GM12878 (cell line): ENCODE measurements around the gene MLN. TPM values are rescaled to one million over a fixed set of nuclear protein-coding genes. Genes with fewer than 3 reads are reported as not detected.

Experiments used
- ATAC-seq: fragments of 200-7000 bp; cut with Tn5 transposase; 3 replicates; pipeline ENCODE4 v1.9.1; 2020; ENCODE audit warnings: mild to moderate bottlenecking, moderate library complexity
- Bru-seq: library from RNA; stranded (reverse); fragments of 400-500 nt; gene quantifications from one replicate; lab custom pipeline; 2021; lab: Mats Ljungman, UMichigan
- BruChase-seq, 2 experiments: library from RNA; stranded (reverse); fragments of 400-500 nt; gene quantifications; one replicate each; lab custom pipeline; 2021; lab: Mats Ljungman, UMichigan
- BruUV-seq: library from RNA; stranded (reverse); fragments of 400-500 nt; replicated peaks from 2 replicates; lab custom pipeline; 2021; lab: Mats Ljungman, UMichigan
- CTCF ChIA-PET: fragments of 300-600 bp; sonication (Branson Sonifier 250); formaldehyde crosslinking; extraction: SDS; loops from one replicate; lab custom pipeline; 2021; ENCODE audit warnings: inconsistent platforms; lab: Yijun Ruan, JAX
- POLR2A ChIA-PET: fragments of 350-600 bp; formaldehyde crosslinking; extraction: SDS; loops from one replicate; lab custom pipeline; 2021; ENCODE audit warnings: inconsistent platforms; lab: Charles Lee
- RAD21 ChIA-PET: fragments of 300-600 bp; sonication (Branson Sonifier 250); formaldehyde crosslinking; loops from one replicate; lab custom pipeline; 2023; ENCODE audit warnings: antibody characterized with exemption; ENCODE audit not compliant: unreplicated experiment; lab: Charles Lee
- SMC1A ChIA-PET: fragments of 300-600 bp; sonication (Branson Sonifier 250); formaldehyde crosslinking; loops from one replicate; lab custom pipeline; 2023; ENCODE audit not compliant: unreplicated experiment, uncharacterized antibody; lab: Charles Lee
- DNase-seq: peaks from one replicate; pipeline ENCODE4 v3.0.0-alpha.2; 2011; ENCODE audit warnings: low read depth, low spot score
- FAIRE-seq: peaks from 3 replicates; lab custom pipeline; 2011; peaks lifted over from hg19 to GRCh38; lab: Jason Lieb, UNC
- H2AFZ ChIP-seq: 2 replicates; pipeline ENCODE4 v1.6.0; 2011; ENCODE audit warnings: low read depth, low read length, control low read depth; ENCODE audit not compliant: control insufficient read depth
- H3K27ac ChIP-seq: 2 replicates; pipeline ENCODE4 v1.5.1; 2011; ENCODE audit warnings: control low read depth; ENCODE audit not compliant: control insufficient read depth, insufficient read depth
- H3K27me3 ChIP-seq, 2 experiments: replicated peaks in 1 of 2; 2 replicates each; pipeline versions ENCODE4 v1.6.0 to v1.6.1; 2011; ENCODE audit warnings: low read length in 1 of 2; ENCODE audit not compliant: control insufficient read depth in 2 of 2, insufficient read depth in 2 of 2
- H3K36me3 ChIP-seq, 2 experiments: 2 replicates each; pipeline ENCODE4 v1.5.1; 2011; ENCODE audit warnings: low read length in 1 of 2; ENCODE audit not compliant: control insufficient read depth in 2 of 2, insufficient read depth in 2 of 2
- H3K4me1 ChIP-seq: 2 replicates; pipeline ENCODE4 v1.6.1; 2011; ENCODE audit warnings: mild to moderate bottlenecking, low read length, moderate library complexity, mixed read lengths; ENCODE audit not compliant: control insufficient read depth, insufficient read depth
- H3K4me2 ChIP-seq: 2 replicates; pipeline ENCODE4 v1.6.0; 2011; ENCODE audit warnings: control low read depth; ENCODE audit not compliant: control insufficient read depth, insufficient read depth
- H3K4me3 ChIP-seq: fragments of 200-600 bp; sonication (generic); 2 replicates; pipeline ENCODE4 v1.5.1; 2016
- H3K79me2 ChIP-seq: 2 replicates; pipeline ENCODE4 v1.6.0; 2011; ENCODE audit warnings: low read length; ENCODE audit not compliant: control insufficient read depth, insufficient read depth
- H3K9ac ChIP-seq: 2 replicates; pipeline ENCODE4 v1.8.0; 2011; ENCODE audit warnings: low read length, control low read depth, mixed read lengths; ENCODE audit not compliant: control insufficient read depth, insufficient read depth
- H3K9me3 ChIP-seq: replicated peaks from 3 replicates; pipeline ENCODE4 v1.5.1; 2011; ENCODE audit warnings: mild to moderate bottlenecking, low read length; ENCODE audit not compliant: control insufficient read depth, insufficient read depth
- H4K20me1 ChIP-seq: 2 replicates; pipeline ENCODE4 v1.6.0; 2011; ENCODE audit not compliant: control insufficient read depth, insufficient read depth
- BCL11A ChIP-seq: IDR thresholded peaks from 2 replicates; pipeline ENCODE4 v1.6.1; 2011; ENCODE audit warnings: low read depth, low read length
- CBX5 ChIP-seq: sonication (generic); IDR thresholded peaks from 2 replicates; pipeline ENCODE4 v1.6.1; 2016; ENCODE audit warnings: low read depth, moderate library complexity, mild to moderate bottlenecking, inconsistent platforms
- DPF2 ChIP-seq: fragments of 450-650 bp; IDR thresholded peaks from 2 replicates; pipeline ENCODE4 v1.6.1; 2017; ENCODE audit warnings: mild to moderate bottlenecking
- EGR1 ChIP-seq, 2 experiments: IDR thresholded peaks; 1 replicate in 1 of 2; 2 replicates in 1 of 2; pipeline ENCODE4 v1.6.1; 2011 to 2012; ENCODE audit warnings: low read depth in 2 of 2, low read length in 2 of 2, borderline replicate concordance in 1 of 2, mild to moderate bottlenecking in 1 of 2, moderate library complexity in 1 of 2
- FOXK2 ChIP-seq: fragments of 450-650 bp; IDR thresholded peaks from 2 replicates; pipeline ENCODE4 v1.6.1; 2017; ENCODE audit warnings: mild to moderate bottlenecking, moderate library complexity
- IRF4 ChIP-seq: IDR thresholded peaks from 2 replicates; pipeline ENCODE4 v1.6.1; 2011; ENCODE audit warnings: low read depth, low read length
- MEF2A ChIP-seq: IDR thresholded peaks from 2 replicates; pipeline ENCODE4 v1.6.1; 2011; ENCODE audit warnings: low read depth, mild to moderate bottlenecking, low read length, moderate library complexity; ENCODE audit not compliant: insufficient read depth
- RB1 ChIP-seq: fragments of 450-650 bp; formaldehyde crosslinking; IDR thresholded peaks from 2 replicates; pipeline ENCODE4 v1.6.1; 2017; ENCODE audit warnings: mild to moderate bottlenecking, borderline replicate concordance
- RCOR1 ChIP-seq: conservative IDR thresholded peaks from 2 replicates; pipeline ENCODE4 v1.6.1; 2012; ENCODE audit warnings: low read depth, low read length, improper control_type of control experiment
- SREBF1 ChIP-seq: IDR thresholded peaks from 2 replicates; pipeline ENCODE4 v1.6.1; 2012; ENCODE audit warnings: mild to moderate bottlenecking, low read length
- SRF ChIP-seq, 2 experiments: IDR thresholded peaks; 2 replicates each; pipeline ENCODE4 v1.6.1; 2011; ENCODE audit warnings: low read depth in 2 of 2, low read length in 2 of 2, mild to moderate bottlenecking in 1 of 2, moderate library complexity in 1 of 2
- STAT1 ChIP-seq: fragments of 450-650 bp; conservative IDR thresholded peaks from 2 replicates; pipeline ENCODE4 v1.6.1; 2014; ENCODE audit warnings: antibody characterized with exemption, mild to moderate bottlenecking
- TAF1 ChIP-seq: IDR thresholded peaks from 2 replicates; pipeline ENCODE4 v1.6.1; 2011; ENCODE audit warnings: mild to moderate bottlenecking, low read depth, low read length, borderline replicate concordance
- USF1 ChIP-seq: IDR thresholded peaks from 2 replicates; pipeline ENCODE4 v1.6.1; 2011; ENCODE audit warnings: borderline replicate concordance, low read depth, mild to moderate bottlenecking, moderate library complexity, mixed read lengths, low read length; ENCODE audit not compliant: insufficient read depth; ENCODE audit errors: extremely low read length
- ZBTB4 ChIP-seq: fragments of 450-650 bp; formaldehyde crosslinking; IDR thresholded peaks from 2 replicates; pipeline ENCODE4 v1.4.0; 2022; ENCODE audit warnings: mild to moderate bottlenecking, moderate library complexity
- ZNF622 ChIP-seq: fragments of 450-650 bp; IDR thresholded peaks from 2 replicates; pipeline ENCODE4 v1.6.1; 2017; ENCODE audit warnings: mild to moderate bottlenecking, inconsistent platforms
- ZSCAN29 ChIP-seq: fragments of 450-650 bp; IDR thresholded peaks from 2 replicates; pipeline ENCODE4 v1.6.1; 2017; ENCODE audit warnings: mild to moderate bottlenecking, moderate library complexity
- WGBS: methylation state at CpG from one replicate; pipeline ENCODE4 v1.1.6; 2016; ENCODE audit warnings: low lambda C conversion rate; ENCODE audit not compliant: insufficient replicate concordance, insufficient coverage; ENCODE audit errors: missing lambda C conversion rate; 5-methylcytosine and 5-hydroxymethylcytosine counted together
- in situ Hi-C: fragments of 300-500 bp; cut with MboI; formaldehyde crosslinking; loops from 9 replicates; pipeline ENCODE4 v1.14.3; 2018; ENCODE audit warnings: mixed read lengths
- intact Hi-C: fragments of 100-400 bp; cut with micrococcal nuclease; formaldehyde crosslinking; loops from one replicate; pipeline ENCODE4 v1.14.2; 2022; ENCODE audit not compliant: unreplicated experiment
- long read RNA-seq, 2 experiments: library from polyadenylated mRNA; unstranded; transcript quantifications; one replicate each; pipeline ENCODE4 v2.0.0, GENCODE V29; 2019 to 2020
- polyA minus RNA-seq, 3 experiments: library from RNA; depleted of rRNA, polyadenylated mRNA; stranded (reverse); fragments of >200 nt; gene quantifications; 2 replicates each; pipeline ENCODE4 v1.2.3, GENCODE V29; 2011
- polyA plus RNA-seq, 11 experiments: library from polyadenylated mRNA; depleted of rRNA in 4 of 11; unstranded in 6 of 11; stranded (reverse) in 5 of 11; fragments of >200 nt; fragmentation: Nextera tagmentation in 4 of 11; fragmentation: Illumina TruSeq in 1 of 11; extraction: Ambion mirVana in 4 of 11; extraction: Trizol in 1 of 11; gene quantifications; 1 replicate in 1 of 11; 2 replicates in 10 of 11; pipeline versions ENCODE4 v1.2.1 to v1.2.3, GENCODE V29; 2011 to 2016; ENCODE audit warnings: inconsistent platforms in 2 of 11, missing spikeins in 2 of 11, low read depth in 1 of 11
- total RNA-seq, 4 experiments: library from RNA; depleted of rRNA in 3 of 4; stranded (reverse); fragments of >200 nt in 3 of 4; fragmentation: Illumina TruSeq in 1 of 4; extraction: Trizol in 1 of 4; gene quantifications; 2 replicates each; pipeline versions ENCODE4 v1.2.1 to v1.2.3, GENCODE V29; 2013 to 2021
- TF ChIP-seq, protein P1 (sequence below): IDR thresholded peaks from 2 replicates; pipeline ENCODE4 v1.6.1; 2012; ENCODE audit warnings: low read depth, low read length, improper control_type of control experiment

Gene MLN
- not detected in 2 replicates for total RNA-seq (2013; cell fraction: nucleolus; rRNA removed)
- total RNA-seq (2014; rRNA removed) (not detected in 2 replicates), total RNA-seq (2014; rRNA removed; fragmentation: Illumina TruSeq; extraction: Trizol) (not detected in 2 replicates), total RNA-seq (2021) (not detected in 2 replicates), polyA plus RNA-seq (2011; rRNA removed) (not detected in 2 replicates), polyA plus RNA-seq (2014; fragmentation: Illumina TruSeq; extraction: Trizol) (not detected in 2 replicates), polyA plus RNA-seq (2014; fragmentation: Nextera tagmentation; extraction: Ambion mirVana) (not detected), polyA plus RNA-seq (2014; rRNA removed) (not detected in 2 replicates), polyA plus RNA-seq (2016; fragmentation: Nextera tagmentation; extraction: Ambion mirVana) (not detected), polyA minus RNA-seq (2011; rRNA and poly(A)+ RNA removed) (not detected in 2 replicates), Bru-seq, nascent RNA (not detected), BruChase-seq, experiment 1, labeled RNA remaining after a 6-hour chase (not detected), BruChase-seq, experiment 2, labeled RNA remaining after a 2-hour chase (not detected)
- polyA plus RNA-seq (2011; ENCODE audit: low read depth) = not detected
- not detected in 2 replicates for polyA plus RNA-seq (2011; cell fraction: cytosol; rRNA removed)
- polyA plus RNA-seq (2011; cell fraction: nucleus; rRNA removed) = not detected in 2 replicates
- not detected in 2 replicates for polyA plus RNA-seq (2012)
- not detected in 2 replicates for polyA minus RNA-seq (2011; cell fraction: cytosol; rRNA and poly(A)+ RNA removed)
- not detected in 2 replicates for polyA minus RNA-seq (2011; cell fraction: nucleus; rRNA and poly(A)+ RNA removed)
- long read RNA-seq, experiment 1 = 0 reads
- long read RNA-seq, experiment 2 = 0 reads

- SMC1A ChIA-PET = no interaction called here
- WGBS = 50% methylated on average over 14 of the region's 14 CpGs
- H4K20me1 ChIP-seq = no peaks in the 10 kb centered on the region
- TF ChIP-seq BCL11A = no peak
- TF ChIP-seq IRF4 = no peak
- no peak for TF ChIP-seq DPF2
- no peak for TF ChIP-seq STAT1
- TF ChIP-seq CBX5 = no peak
- no peak for TF ChIP-seq ZNF622
- no peak for TF ChIP-seq RCOR1
- no peak for TF ChIP-seq EGR1 (IDR thresholded peaks at IDR 0.05; ENCODE audit: borderline replicate concordance in 1 of 2, low read depth in 2 of 2, low read length in 2 of 2)
- no peak for TF ChIP-seq TAF1
- no peak for TF ChIP-seq MEF2A
- no peak for TF ChIP-seq SRF (IDR thresholded peaks at IDR 0.05; ENCODE audit: low read depth in 2 of 2, low read length in 2 of 2)
- TF ChIP-seq USF1 = no peak
- TF ChIP-seq FOXK2 = no peak
- no peak for TF ChIP-seq ZBTB4
- TF ChIP-seq, protein P1, sequence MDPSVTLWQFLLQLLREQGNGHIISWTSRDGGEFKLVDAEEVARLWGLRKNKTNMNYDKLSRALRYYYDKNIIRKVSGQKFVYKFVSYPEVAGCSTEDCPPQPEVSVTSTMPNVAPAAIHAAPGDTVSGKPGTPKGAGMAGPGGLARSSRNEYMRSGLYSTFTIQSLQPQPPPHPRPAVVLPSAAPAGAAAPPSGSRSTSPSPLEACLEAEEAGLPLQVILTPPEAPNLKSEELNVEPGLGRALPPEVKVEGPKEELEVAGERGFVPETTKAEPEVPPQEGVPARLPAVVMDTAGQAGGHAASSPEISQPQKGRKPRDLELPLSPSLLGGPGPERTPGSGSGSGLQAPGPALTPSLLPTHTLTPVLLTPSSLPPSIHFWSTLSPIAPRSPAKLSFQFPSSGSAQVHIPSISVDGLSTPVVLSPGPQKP = no peak
- no peak for TF ChIP-seq RB1
- TF ChIP-seq ZSCAN29 = no peak
- TF ChIP-seq SREBF1 = no peak
Measured at GRCh38 chr6:33803571-33804053, at the start of gene MLN. Gene MLN, minus strand, starts transcription at chr6:33804003. Its CDS starts 2,840 bp downstream, at chr6:33801163.

More at GRCh38 chr6:33803571-33804053, at the start of gene MLN:
- ATAC-seq (no peak), FAIRE-seq (no peak), DNase-seq (no peak)
- no TSS peak for BruUV-seq
- no peak within 1 kb of the TSS for H3K4me3 ChIP-seq
- in situ Hi-C loops (no loop called here), intact Hi-C loops (no loop called here)
- no peaks in the 10 kb centered on the region for H3K4me1 ChIP-seq
- H3K36me3 ChIP-seq = no peaks in the 10 kb centered on the region
- no peak within 1 kb of the TSS for H3K9ac ChIP-seq
- no peaks in the 10 kb centered on the region for H3K79me2 ChIP-seq
- no peaks in the 10 kb centered on the region for H3K9me3 ChIP-seq
- peaks cover 3 to 5% of the 10 kb centered on the region in 2 experiments; a peak in 3 of 4 replicates for H3K27me3 ChIP-seq
- ChIA-PET RAD21 (no interaction called here), POLR2A (no interaction called here), CTCF (no interaction called here)
- H3K27ac ChIP-seq = no peak within 1 kb of the TSS
- no peak within 1 kb of the TSS for H2AFZ ChIP-seq
- no peak within 1 kb of the TSS for H3K4me2 ChIP-seq
